PFSK-1 (cell line): ENCODE data around the gene CALML3.

ENCODE experiments used
- FOXP2 ChIP-seq: optimal IDR thresholded peaks from 2 replicates; pipeline ENCODE3; 2011; ENCODE audit warnings: borderline replicate concordance, control low read depth, inconsistent platforms; ENCODE audit not compliant: insufficient read depth; ENCODE audit errors: extremely low read length, extremely low read depth
- POLR2AphosphoS5 ChIP-seq: IDR thresholded peaks from 2 replicates; pipeline ENCODE4 v1.6.1; 2012; ENCODE audit warnings: low read depth, mild to moderate bottlenecking, control low read depth, low read length, moderate library complexity

- TF ChIP-seq POLR2AphosphoS5 (no peak), FOXP2 (no peak)
Observed at GRCh38 chr10:5504146-5505072, 20.4 kb upstream of the CALML3 start.
